ENCODE data around the gene DPYSL4. TPM values are rescaled to one million over a fixed set of nuclear protein-coding genes. Genes with fewer than 3 reads are reported as not detected.

Gene DPYSL4
- total RNA-seq, 1 donor from 2014 or later = 55.9 TPM

GRCh38 chr10:132140167-132140925 is 46.4 kb upstream of the DPYSL4 start:
- Mint-ChIP-seq H3K9me3 (ENCODE audit: low read depth) (no peaks in the 10 kb centered on the region), H3K27ac (no peak overlapping the region), H3K36me3 (ENCODE audit: insufficient read depth) (no peaks in the 10 kb centered on the region), H3K4me1 (ENCODE audit: low read depth) (no peaks in the 10 kb centered on the region), H3K27me3 (peaks cover 6% of the 10 kb centered on the region), H3K4me3 (ENCODE audit: low read depth) (no peak overlapping the region)
- DNase-seq (ENCODE audit: low spot score, unreplicated experiment) = no peak
- TF ChIP-seq CTCF (IDR thresholded peaks at IDR 0.05; ENCODE audit: unreplicated experiment) = no peak

DNA sequence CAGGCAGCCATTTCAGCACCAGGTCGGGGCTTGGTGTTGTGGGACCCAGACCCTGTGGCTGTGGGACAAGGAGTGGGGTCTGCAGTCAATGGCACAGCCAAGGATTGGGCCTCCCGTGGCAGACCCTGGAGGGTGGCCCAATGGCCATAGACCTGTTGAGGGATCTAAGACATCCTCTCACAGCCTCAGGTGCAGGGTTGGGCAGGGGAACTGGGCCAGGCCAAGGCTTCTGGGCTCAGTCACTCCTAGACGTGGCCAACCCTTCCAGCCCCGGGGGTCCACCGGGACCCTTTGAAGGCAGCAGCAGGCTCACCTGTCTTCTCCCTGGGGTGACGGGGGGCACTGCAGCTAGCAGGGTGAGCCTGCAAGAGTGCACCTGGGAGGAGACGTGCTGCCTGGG is 45.7 kb upstream of the DPYSL4 start:
- Mint-ChIP-seq H3K4me3 (ENCODE audit: low read depth) (no peak overlapping the region), H3K27me3 (peaks cover 6% of the 10 kb centered on the region), H3K4me1 (ENCODE audit: low read depth) (no peaks in the 10 kb centered on the region), H3K9me3 (ENCODE audit: low read depth) (no peaks in the 10 kb centered on the region), H3K27ac (no peak overlapping the region), H3K36me3 (ENCODE audit: insufficient read depth) (no peaks in the 10 kb centered on the region)
- no peak for DNase-seq (ENCODE audit: low spot score, unreplicated experiment)
- no peak for TF ChIP-seq CTCF (IDR thresholded peaks at IDR 0.05; ENCODE audit: unreplicated experiment)

DNA sequence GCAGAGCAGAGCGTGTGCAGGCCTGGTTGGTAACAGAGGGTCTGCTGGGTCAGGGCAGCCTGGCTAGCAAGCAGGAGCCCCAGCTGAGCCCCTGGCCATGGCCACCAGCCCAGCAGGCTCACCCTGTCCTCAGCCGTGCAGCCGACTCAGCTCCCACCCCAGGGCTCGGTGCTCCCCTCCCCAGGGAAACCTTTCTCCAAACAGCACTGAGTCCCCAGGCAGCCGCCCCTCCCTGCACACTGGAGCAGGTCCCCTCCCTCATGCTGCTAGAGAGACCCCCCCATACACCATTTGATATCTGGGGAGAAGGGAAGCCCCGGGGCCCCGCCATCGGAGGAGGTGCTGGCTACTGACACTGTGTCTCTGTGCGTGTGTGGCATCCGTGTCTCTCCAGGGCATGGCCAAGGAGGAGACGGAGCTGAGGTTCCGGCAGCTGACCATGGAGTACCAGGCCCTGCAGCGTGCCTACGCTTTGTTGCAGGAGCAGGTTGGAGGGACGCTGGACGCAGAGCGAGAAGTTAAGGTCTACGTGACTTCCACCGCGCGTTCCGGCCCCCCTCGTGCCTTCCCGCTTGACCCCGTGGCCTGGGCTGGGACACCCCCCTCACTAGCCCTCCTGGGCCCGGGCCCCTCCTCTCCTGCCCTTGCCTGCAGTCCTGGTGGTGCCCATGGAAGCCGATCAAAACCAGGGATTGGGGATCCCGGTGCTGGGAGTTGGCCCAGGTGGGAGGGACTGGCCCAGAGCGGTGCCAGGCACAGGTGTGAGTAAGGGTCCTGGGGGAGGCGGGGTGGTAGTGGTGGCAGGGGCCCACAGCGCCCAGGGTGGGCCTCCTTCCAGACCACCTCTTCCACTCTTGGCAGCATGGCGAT is 45.0 kb upstream of the DPYSL4 start:
- TF ChIP-seq CTCF (IDR thresholded peaks at IDR 0.05; ENCODE audit: unreplicated experiment) = no peak
- H3K36me3 Mint-ChIP-seq (ENCODE audit: insufficient read depth) = no peaks in the 10 kb centered on the region
- no peaks in the 10 kb centered on the region for H3K4me1 Mint-ChIP-seq (ENCODE audit: low read depth)
- no peak overlapping the region for H3K27ac Mint-ChIP-seq
- DNase-seq (ENCODE audit: low spot score, unreplicated experiment) = no peak
- peaks cover 6% of the 10 kb centered on the region for H3K27me3 Mint-ChIP-seq
- no peaks in the 10 kb centered on the region for H3K9me3 Mint-ChIP-seq (ENCODE audit: low read depth)
- no peak overlapping the region for H3K4me3 Mint-ChIP-seq (ENCODE audit: low read depth)

- Mint-ChIP-seq H3K27me3 (peaks cover 3% of the 10 kb centered on the region), H3K36me3 (ENCODE audit: insufficient read depth) (no peaks in the 10 kb centered on the region), H3K27ac (no peak overlapping the region), H3K4me1 (ENCODE audit: low read depth) (no peaks in the 10 kb centered on the region), H3K9me3 (ENCODE audit: low read depth) (no peaks in the 10 kb centered on the region), H3K4me3 (ENCODE audit: low read depth) (no peak overlapping the region)
- DNase-seq (ENCODE audit: low spot score, unreplicated experiment) = peak; percentile 64
- peak; percentile 82 for TF ChIP-seq CTCF (IDR thresholded peaks at IDR 0.05; ENCODE audit: unreplicated experiment)
Measured at GRCh38 chr10:132142396-132143161, 44.2 kb upstream of the DPYSL4 start.

DNA sequence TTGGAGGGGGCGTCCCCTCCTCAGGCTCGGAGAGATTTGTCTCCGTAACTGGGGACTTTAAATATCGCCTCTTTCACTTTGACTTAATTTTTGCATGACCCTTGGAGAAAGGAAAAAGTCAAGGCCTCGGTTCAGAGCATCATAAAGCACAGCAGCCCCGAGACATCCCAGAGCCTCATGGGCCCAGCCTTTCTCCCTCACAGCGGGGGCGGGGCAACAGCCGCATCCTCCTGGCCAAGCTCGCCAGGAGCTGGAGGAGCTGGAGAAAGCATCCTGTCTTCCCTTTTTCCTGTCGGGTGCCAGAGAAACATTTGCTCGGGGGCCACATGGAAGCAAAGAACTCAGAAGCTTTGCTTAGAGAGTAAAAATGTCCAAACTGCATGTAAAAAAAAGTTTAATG is 43.6 kb upstream of the DPYSL4 start:
- Mint-ChIP-seq H3K36me3 (ENCODE audit: insufficient read depth) (no peaks in the 10 kb centered on the region), H3K9me3 (ENCODE audit: low read depth) (no peaks in the 10 kb centered on the region), H3K4me3 (ENCODE audit: low read depth) (no peak overlapping the region), H3K27ac (no peak overlapping the region), H3K27me3 (peaks cover 3% of the 10 kb centered on the region), H3K4me1 (ENCODE audit: low read depth) (no peaks in the 10 kb centered on the region)
- DNase-seq (ENCODE audit: low spot score, unreplicated experiment) = no peak
- no peak for TF ChIP-seq CTCF (IDR thresholded peaks at IDR 0.05; ENCODE audit: unreplicated experiment)

Measured in progenitor cell of endocrine pancreas (in vitro differentiated cells).